Lower lobe of right lung (tissue), 2 donors: Measurements from ENCODE around the gene VLDLR. TPM values are rescaled to one million over a fixed set of nuclear protein-coding genes. Genes with fewer than 3 reads are reported as not detected.

Source experiments
- ATAC-seq, 2 donors: fragments of 200-7000 bp; cut with Tn5 transposase; one replicate each; pipeline ENCODE4 v1.9.1; 2020 to 2022; ENCODE audit warnings: mild to moderate bottlenecking in 2 of 2, moderate library complexity in 2 of 2
- DNase-seq: peaks from one replicate; pipeline ENCODE4 v3.0.0-alpha.2; 2020
- H3K27ac ChIP-seq: fragments of 200-600 bp; one replicate; pipeline ENCODE4 v1.8.0; 2022
- H3K27me3 ChIP-seq: fragments of 200-600 bp; one replicate; pipeline ENCODE4 v1.8.0; 2022; ENCODE audit warnings: low read depth
- H3K36me3 ChIP-seq: fragments of 200-600 bp; one replicate; pipeline ENCODE4 v1.8.0; 2022; ENCODE audit warnings: mild to moderate bottlenecking
- H3K4me1 ChIP-seq: fragments of 200-600 bp; one replicate; pipeline ENCODE4 v1.8.0; 2022
- H3K4me3 ChIP-seq: fragments of 200-600 bp; one replicate; pipeline ENCODE4 v1.8.0; 2022; ENCODE audit warnings: mild to moderate bottlenecking
- H3K9me3 ChIP-seq: fragments of 200-600 bp; one replicate; pipeline ENCODE4 v1.8.0; 2022
- intact Hi-C: fragments of 100-400 bp; cut with DNase I; formaldehyde crosslinking; loops from one replicate; pipeline ENCODE4 v1.11.0; 2022
- total RNA-seq: library from RNA; stranded (reverse); fragmentation: NEBNext Ultra II Directional; extraction: Animal tissue kit (Norgen Biotek cat#: 25700); gene quantifications from one replicate; pipeline ENCODE4 v1.2.1, GENCODE V29; 2021
- TF ChIP-seq, protein P1 (sequence below): fragments of 200-600 bp; IDR thresholded peaks from one replicate; pipeline ENCODE4 v1.8.0; 2022; ENCODE audit warnings: antibody characterized with exemption, mild to moderate bottlenecking
- donor health status: DM: no; HTN: yes; CAD: no; lungs with severe emphysema.

VLDLR gene
- total RNA-seq, 1 donor from 2014 or later = 16.3 TPM

GRCh38 chr9:2675834-2676233 lies 54.2 kb downstream of the VLDLR start:
- DNase-seq (no peak), ATAC-seq (no peak)
- no peaks in the 10 kb centered on the region for H3K9me3 ChIP-seq
- no peak overlapping the region for H3K27ac ChIP-seq
- H3K4me3 ChIP-seq = no peak overlapping the region
- intact Hi-C loops = no loop called here
- no peaks in the 10 kb centered on the region for H3K4me1 ChIP-seq
- H3K36me3 ChIP-seq = no peaks in the 10 kb centered on the region
- TF ChIP-seq, protein P1, sequence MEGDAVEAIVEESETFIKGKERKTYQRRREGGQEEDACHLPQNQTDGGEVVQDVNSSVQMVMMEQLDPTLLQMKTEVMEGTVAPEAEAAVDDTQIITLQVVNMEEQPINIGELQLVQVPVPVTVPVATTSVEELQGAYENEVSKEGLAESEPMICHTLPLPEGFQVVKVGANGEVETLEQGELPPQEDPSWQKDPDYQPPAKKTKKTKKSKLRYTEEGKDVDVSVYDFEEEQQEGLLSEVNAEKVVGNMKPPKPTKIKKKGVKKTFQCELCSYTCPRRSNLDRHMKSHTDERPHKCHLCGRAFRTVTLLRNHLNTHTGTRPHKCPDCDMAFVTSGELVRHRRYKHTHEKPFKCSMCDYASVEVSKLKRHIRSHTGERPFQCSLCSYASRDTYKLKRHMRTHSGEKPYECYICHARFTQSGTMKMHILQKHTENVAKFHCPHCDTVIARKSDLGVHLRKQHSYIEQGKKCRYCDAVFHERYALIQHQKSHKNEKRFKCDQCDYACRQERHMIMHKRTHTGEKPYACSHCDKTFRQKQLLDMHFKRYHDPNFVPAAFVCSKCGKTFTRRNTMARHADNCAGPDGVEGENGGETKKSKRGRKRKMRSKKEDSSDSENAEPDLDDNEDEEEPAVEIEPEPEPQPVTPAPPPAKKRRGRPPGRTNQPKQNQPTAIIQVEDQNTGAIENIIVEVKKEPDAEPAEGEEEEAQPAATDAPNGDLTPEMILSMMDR = no peak
- H3K27me3 ChIP-seq = no peaks in the 10 kb centered on the region

- DNase-seq (no peak), ATAC-seq (no peak)
- H3K36me3 ChIP-seq = no peaks in the 10 kb centered on the region
- no peak overlapping the region for H3K4me3 ChIP-seq
- H3K27me3 ChIP-seq = no peaks in the 10 kb centered on the region
- TF ChIP-seq, protein P1 = no peak
- no peak overlapping the region for H3K27ac ChIP-seq
- no peaks in the 10 kb centered on the region for H3K9me3 ChIP-seq
- intact Hi-C loops = no loop called here
- H3K4me1 ChIP-seq = no peaks in the 10 kb centered on the region
These were observed 54.9 kb downstream of the VLDLR start for GRCh38 chr9:2676466-2676865.

- H3K27ac ChIP-seq = no peak overlapping the region
- TF ChIP-seq, protein P1 = no peak
- DNase-seq = no peak
These were observed 56.6 kb downstream of the VLDLR start for GRCh38 chr9:2677915-2678889.

DNA sequence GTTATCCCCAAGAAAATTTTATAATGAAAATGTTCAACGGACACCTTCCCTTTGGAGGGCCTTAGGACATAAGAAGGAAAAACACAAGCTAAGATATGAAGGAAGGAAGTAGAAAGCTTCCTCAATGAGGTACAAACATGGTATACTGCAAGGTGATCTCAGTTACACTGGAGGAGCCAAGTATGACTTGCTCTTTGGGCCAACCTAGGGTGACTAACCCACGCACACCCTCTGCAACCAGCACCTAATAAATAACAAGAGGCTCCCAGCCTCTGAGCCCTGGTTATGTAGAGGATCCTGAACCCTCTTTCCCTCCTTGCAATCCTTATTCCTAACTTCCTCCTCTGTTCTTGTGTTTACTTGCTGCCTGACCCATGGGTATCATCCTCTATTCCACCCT lies 57.4 kb downstream of the VLDLR start:
- Histone ChIP-seq H3K4me3 (no peak overlapping the region), H3K36me3 (no peaks in the 10 kb centered on the region), H3K4me1 (no peaks in the 10 kb centered on the region), H3K27me3 (no peaks in the 10 kb centered on the region), H3K9me3 (no peaks in the 10 kb centered on the region), H3K27ac (no peak overlapping the region)
- intact Hi-C loops = no loop called here
- no peak for ATAC-seq
- TF ChIP-seq, protein P1 = no peak
- DNase-seq = no peak

More at GRCh38 chr9:2677915-2678889, 56.6 kb downstream of the VLDLR start:
- ATAC-seq = no peak
- Histone ChIP-seq H3K4me1 (no peaks in the 10 kb centered on the region), H3K27me3 (no peaks in the 10 kb centered on the region), H3K36me3 (no peaks in the 10 kb centered on the region), H3K9me3 (no peaks in the 10 kb centered on the region), H3K4me3 (no peak overlapping the region)
- intact Hi-C loops = no loop called here

DNA sequence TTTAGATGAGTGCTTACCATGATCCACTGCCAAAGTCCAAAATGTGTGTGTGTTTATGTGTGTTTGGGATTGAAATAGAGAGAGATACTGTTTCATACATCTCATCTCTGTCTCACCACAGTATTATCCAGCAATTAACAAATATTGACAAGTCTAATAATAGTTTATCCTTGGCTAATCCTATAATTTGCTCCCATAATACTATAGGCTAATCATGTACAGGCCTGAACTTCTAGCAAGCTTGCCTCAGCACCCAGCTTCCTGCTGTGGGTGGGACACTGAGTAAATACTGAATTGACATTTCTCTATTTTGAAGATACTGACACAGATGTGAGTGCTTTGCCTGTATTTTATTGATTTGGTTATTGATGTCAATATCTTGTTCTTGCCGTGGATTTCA lies 60.4 kb downstream of the VLDLR start:
- ATAC-seq (no peak), DNase-seq (no peak)
- no peaks in the 10 kb centered on the region for H3K36me3 ChIP-seq

More for the DNA sequence above, 60.4 kb downstream of the VLDLR start:
- TF ChIP-seq, protein P1 = no peak
- intact Hi-C loops = no loop called here
- Histone ChIP-seq H3K27ac (no peak overlapping the region), H3K27me3 (no peaks in the 10 kb centered on the region), H3K4me3 (no peak overlapping the region), H3K4me1 (no peaks in the 10 kb centered on the region), H3K9me3 (no peaks in the 10 kb centered on the region)
